Measurements from ENCODE around the gene PRICKLE3. TPM values are rescaled to one million over a fixed set of nuclear protein-coding genes. Genes with fewer than 3 reads are reported as not detected.
"Not testable (repeated sequence)": the region's sequence is repeated elsewhere in the genome, so short reads cannot be mapped to it uniquely, and the experiment has no call there.

Gene PRICKLE3
- total RNA-seq, 2 experiments from 2014 or later, result 16.3 to 16.7 TPM

DNA sequence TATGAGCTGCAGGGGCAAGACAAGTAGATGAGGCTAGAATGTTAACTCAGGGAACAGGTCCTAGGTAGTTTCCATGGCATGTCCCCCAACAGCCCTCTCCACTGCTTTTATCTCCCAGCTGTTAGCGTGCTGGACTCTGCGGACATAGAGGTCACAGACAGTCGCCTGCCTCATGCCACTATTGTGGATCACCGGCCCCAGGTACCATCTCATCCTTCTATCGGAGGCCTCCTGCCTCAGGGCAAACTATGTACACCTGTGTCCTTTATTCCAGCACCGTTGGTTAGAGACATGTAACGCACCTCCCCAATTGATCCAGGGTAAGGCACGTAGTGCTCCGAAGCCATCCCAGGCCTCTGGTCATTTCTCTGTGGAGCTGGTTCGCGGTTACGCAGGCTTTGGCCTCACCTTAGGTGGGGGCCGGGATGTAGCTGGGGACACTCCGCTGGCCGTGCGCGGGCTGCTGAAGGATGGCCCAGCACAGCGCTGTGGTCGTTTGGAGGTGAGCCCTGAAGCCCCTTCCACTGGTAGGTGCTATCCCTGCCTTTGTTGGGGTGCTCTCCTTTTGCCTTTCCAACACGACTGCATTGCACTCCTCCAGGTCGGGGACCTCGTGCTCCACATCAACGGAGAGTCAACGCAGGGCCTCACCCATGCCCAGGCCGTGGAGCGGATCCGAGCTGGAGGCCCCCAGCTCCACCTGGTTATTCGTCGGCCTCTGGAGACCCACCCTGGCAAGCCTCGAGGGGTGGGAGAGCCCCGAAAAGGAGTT lies 21.4 kb downstream of the PRICKLE3 start:
- Mint-ChIP-seq H3K27ac (no peak overlapping the region), H3K27me3 (no peaks in the 10 kb centered on the region), H3K4me3 (no peak overlapping the region), H3K4me1 (peaks cover 31% of the 10 kb centered on the region), H3K36me3 (no peaks in the 10 kb centered on the region), H3K9me3 (no peaks in the 10 kb centered on the region)
- no peak for DNase-seq

DNA sequence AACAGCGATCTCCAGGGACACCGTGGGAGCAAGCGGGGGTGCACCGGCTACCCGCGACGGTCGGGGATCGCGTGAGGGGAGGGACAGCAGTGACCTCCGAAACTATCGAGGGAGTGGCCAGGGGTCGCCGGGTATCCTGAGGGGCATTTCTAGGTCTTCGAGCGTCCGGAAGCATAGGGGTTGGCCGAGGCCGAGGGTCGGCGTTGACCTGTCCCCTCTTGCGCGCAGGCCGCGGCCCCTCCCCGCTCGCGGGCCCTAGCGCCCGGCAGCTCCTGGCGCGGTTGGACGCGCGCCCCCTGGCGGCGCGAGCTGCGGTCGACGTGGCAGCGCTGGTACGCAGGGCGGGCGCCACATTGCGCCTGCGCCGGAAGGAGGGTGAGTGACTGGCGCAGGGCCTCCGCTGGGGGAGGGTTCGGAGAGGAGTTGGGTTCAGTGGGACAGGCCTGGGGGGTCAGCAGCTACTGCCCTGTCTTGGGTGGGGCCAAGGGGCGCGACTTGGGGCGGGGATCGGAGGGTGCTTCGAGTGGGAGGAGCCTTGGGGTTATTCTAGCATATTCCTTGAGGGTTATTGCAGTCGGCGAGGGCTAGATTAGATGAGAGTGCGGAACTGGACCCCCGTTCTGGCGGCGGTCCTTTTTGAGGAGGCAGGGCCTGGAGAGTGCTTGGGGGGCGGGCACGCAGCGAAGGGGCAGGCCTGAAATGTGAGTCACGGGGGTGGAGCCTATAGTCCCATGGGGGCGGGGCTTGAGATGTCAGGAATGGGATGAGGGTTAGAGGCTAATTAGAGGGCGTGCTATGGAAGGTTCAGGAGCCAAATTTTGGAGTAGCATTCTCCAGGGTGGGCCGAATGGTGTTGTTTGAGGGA lies 22.4 kb downstream of the PRICKLE3 start:
- H3K36me3 Mint-ChIP-seq, result no peaks in the 10 kb centered on the region
- peak; percentile 86 for DNase-seq
- H3K4me1 Mint-ChIP-seq, result peaks cover 27% of the 10 kb centered on the region
- peak overlapping the region; percentile 78 for H3K4me3 Mint-ChIP-seq
- H3K27ac Mint-ChIP-seq, result peak overlapping the region; percentile 93
- H3K9me3 Mint-ChIP-seq, result no peaks in the 10 kb centered on the region
- H3K27me3 Mint-ChIP-seq, result no peaks in the 10 kb centered on the region

DNA sequence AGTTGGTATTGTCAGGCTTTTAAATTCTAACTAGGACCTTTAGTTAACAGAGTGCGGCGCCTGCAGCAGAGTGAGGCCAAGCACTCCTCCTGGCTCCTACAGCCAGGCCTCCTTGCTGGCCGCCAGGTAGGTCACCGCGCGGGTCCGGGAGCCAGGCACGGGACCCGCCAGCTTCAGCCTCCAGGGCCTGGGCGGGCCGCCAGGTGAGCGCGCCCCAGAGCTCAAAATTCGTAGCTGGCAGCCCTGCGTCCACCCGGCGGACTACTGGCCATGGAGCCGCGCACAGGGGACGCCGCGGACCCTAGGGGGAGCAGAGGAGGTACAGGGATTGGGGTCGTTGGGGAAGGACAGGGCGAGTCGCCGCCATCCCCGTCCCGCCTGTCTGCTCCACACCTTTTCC lies 23.6 kb downstream of the PRICKLE3 start, which contains the start of gene MAGIX:
TSS of gene MAGIX (plus strand) at position 139 of the 400 bp plus-strand sequence. CDS start at position 271, 132 bp downstream.
- H3K36me3 Mint-ChIP-seq, result no peaks in the 10 kb centered on the region
- H3K4me3 Mint-ChIP-seq, result peak within 1 kb of the TSS; percentile 60
- H3K4me1 Mint-ChIP-seq, result peaks cover 23% of the 10 kb centered on the region
- no peaks in the 10 kb centered on the region for H3K9me3 Mint-ChIP-seq
- no peaks in the 10 kb centered on the region for H3K27me3 Mint-ChIP-seq
- no peak for DNase-seq
- no peak within 1 kb of the TSS for H3K27ac Mint-ChIP-seq

DNA sequence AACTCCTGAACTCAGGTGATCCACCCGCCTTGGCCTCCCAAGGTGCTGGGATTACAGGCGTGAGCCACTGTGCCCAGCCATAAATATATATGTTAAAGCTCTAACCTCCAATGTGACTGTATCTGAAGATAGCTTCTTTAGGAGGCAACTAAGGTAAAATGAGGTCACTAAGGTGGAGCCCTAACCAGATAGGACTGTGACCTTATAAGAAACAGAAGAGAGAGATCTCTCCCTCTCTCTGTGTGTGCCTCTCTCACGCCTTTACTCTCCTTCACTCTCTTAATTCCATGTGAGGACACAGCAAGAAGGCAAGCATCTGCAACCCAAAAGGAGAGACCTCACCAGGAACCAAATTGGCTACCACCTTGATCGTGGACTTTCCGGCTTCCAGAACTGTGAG lies 24.5 kb downstream of the PRICKLE3 start:
- H3K9me3 Mint-ChIP-seq, result no peaks in the 10 kb centered on the region
- H3K27ac Mint-ChIP-seq, result no peak overlapping the region
- peaks cover 18% of the 10 kb centered on the region for H3K4me1 Mint-ChIP-seq
- no peaks in the 10 kb centered on the region for H3K36me3 Mint-ChIP-seq
- no peaks in the 10 kb centered on the region for H3K27me3 Mint-ChIP-seq
- H3K4me3 Mint-ChIP-seq, result no peak overlapping the region
- no peak for DNase-seq

DNA sequence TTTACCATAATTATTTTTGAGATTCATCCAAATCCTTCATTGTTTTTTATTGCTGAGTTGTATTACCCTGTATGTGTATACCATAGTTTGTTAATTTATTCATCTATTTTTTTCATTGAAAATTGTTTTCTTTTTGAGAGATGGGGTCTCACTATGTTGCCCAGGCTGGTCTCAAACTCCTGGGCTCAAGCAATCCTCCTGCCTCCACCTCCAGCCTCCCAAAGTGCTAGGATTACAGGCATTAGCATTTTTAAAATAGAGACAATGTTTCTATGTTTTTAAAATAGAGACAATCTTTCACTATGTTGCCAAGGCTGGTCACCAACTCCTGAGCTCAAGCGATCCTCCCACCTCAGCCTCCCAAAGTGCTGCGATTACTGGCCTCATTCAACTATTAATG lies 25.3 kb downstream of the PRICKLE3 start:
- DNase-seq, result no peak
- no peak overlapping the region for H3K27ac Mint-ChIP-seq
- no peak overlapping the region for H3K4me3 Mint-ChIP-seq

DNA sequence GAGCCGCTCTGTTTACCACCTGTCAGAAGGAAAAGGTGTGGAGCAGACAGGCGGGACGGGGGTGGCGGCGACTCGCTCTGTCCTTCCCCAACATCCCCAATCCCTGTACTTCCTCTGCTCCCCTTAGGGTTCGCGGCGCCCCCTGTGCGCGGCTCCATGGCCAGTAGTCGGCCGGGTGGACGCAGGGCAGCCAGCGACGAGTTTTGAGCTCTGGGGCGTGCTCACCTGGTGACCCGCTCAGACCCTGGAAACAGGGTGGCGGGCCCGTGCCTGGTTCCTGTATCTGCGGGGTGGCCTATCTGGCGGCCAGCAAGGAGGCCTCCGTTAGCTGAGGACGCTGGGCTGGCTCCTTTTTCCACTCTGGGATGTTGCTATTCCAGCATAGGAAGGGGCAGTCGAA lies 29.0 kb downstream of the PRICKLE3 start:
- H3K27me3 Mint-ChIP-seq, result no peaks in the 10 kb centered on the region
- H3K9me3 Mint-ChIP-seq, result no peaks in the 10 kb centered on the region
- DNase-seq, result no peak
- H3K27ac Mint-ChIP-seq, result peak overlapping the region; percentile 56
- H3K36me3 Mint-ChIP-seq, result no peaks in the 10 kb centered on the region
- H3K4me3 Mint-ChIP-seq, result no peak overlapping the region
- peaks cover 9% of the 10 kb centered on the region for H3K4me1 Mint-ChIP-seq

More for the DNA sequence above, 25.3 kb downstream of the PRICKLE3 start:
- Mint-ChIP-seq H3K36me3 (no peaks in the 10 kb centered on the region), H3K4me1 (peaks cover 15% of the 10 kb centered on the region), H3K27me3 (no peaks in the 10 kb centered on the region), H3K9me3 (no peaks in the 10 kb centered on the region)

DNA sequence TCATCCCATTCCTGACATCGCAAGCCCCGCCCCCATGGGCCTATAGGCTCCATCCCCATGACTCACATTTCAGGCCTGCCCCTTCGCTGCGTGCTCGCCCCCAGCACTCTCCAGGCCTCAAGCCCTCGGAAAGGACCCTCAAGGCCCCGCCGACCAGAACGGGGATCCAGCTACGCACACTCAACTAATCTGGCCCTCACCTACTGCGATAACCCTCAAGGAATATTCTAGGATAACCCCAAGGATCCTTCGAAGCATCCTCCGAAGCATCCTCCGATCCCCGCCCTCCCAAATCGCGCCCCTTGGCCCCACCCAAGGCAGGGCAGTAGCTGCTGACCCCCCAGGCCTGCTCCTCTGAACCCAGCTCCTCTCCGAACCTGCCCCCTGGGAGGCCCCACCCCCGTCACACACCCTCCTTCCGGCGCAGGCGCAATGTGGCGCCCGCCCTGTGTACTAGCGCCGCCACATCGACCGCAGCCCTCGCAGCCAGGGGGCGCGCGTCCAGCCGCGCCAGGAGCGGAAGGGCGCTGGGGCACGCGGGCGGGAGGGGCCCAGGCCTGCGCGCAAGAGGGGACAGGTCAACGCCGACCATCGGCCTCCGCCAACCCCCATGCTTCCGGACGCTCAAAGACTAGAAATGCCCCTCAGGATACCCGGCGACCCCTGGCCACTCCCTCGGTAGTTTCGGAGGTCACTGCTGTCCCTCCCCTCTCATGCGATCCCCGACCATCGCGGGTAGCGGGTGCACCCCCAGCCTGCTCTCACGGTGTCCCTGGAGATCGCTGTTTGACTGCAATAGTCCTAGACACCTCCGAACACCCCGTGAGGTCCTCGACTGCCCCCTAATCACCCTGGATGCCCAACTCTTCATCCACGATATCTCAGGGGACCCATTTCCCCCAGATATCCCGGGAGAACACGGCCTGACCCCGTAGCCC lies 30.0 kb downstream of the PRICKLE3 start:
- peaks cover 9% of the 10 kb centered on the region for H3K4me1 Mint-ChIP-seq
- peaks cover under 1% of the 10 kb centered on the region for H3K36me3 Mint-ChIP-seq
- no peaks in the 10 kb centered on the region for H3K27me3 Mint-ChIP-seq
- H3K27ac Mint-ChIP-seq, result peak overlapping the region; percentile 96
- peak; percentile 87 for DNase-seq
- H3K9me3 Mint-ChIP-seq, result no peaks in the 10 kb centered on the region
- peak overlapping the region; percentile 88 for H3K4me3 Mint-ChIP-seq

DNA sequence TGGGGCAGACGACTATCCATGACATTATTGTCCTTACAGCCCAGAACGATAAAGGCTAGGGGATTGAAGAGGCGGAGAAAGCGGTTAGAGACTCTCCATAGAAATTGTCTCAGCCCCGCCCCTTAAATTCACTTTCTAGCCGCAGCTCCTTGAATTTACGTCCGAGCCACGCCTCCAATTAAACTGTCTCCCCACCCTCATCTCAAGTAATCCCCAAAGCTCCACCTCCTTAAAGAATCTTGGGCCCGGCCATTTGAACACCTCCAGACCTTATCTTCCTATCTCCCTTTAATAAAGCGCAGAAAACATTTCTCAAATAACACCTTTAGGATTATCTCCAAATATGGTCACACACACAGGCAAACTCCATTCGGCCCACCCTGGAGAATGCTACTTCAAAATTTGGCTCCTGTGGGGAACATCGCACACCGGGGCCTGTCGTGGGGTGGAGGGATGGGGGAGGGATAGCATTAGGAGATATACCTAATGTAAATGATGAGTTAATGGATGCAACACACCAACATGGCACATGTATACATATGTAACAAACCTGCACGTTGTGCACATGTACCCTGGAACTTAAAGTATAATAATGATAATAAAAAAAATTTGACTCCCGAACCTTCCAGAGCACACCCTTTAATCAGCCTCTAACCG lies 30.8 kb downstream of the PRICKLE3 start:
- Mint-ChIP-seq H3K4me3 (peak overlapping the region; percentile 88), H3K27ac (peak overlapping the region; percentile 96), H3K27me3 (no peaks in the 10 kb centered on the region), H3K9me3 (no peaks in the 10 kb centered on the region), H3K36me3 (peaks cover 3% of the 10 kb centered on the region), H3K4me1 (peaks cover 9% of the 10 kb centered on the region)
- DNase-seq, result peak; percentile 30

DNA sequence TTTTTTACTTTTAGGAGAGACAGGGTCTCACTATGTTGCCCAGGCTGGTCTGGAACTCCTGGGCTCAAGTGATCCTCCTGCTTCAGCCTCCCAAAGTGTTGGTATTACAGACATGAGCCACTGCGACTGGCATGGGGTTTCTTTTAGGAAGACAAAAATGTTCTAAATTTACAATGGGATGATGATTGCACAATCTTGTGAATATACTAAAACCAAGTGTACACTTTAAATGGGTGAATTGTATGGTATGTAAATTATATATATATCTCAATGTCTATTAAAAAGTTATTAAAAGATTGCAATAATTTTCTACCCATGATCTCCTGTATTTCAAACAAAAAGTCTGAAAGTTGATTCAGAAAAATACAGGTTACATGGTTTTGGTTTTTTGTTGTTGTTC lies 32.7 kb downstream of the PRICKLE3 start:
- Mint-ChIP-seq H3K27me3 (no peaks in the 10 kb centered on the region), H3K4me3 (no peak overlapping the region), H3K36me3 (peaks cover 3% of the 10 kb centered on the region), H3K4me1 (peaks cover 9% of the 10 kb centered on the region), H3K27ac (no peak overlapping the region), H3K9me3 (no peaks in the 10 kb centered on the region)
- DNase-seq, result no peak

DNA sequence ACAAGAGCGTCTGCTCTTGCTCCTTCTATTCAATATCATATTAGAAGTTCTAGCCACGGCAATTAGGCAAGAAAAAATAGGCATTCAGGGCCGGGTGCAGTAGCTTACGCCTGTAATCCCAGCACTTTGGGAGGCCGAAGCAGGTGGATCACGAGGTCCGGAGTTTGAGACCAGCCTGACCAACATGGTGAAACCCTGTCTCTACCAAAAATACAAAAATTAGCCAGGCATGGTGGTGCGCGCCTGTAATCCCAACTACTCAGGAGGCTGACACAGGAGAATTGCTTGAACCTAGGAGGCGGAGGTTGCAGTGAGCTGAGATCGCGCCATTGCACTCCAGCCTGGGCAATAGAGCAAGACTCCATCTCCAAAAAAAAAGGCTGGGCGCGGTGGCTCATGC lies 36.9 kb downstream of the PRICKLE3 start:
- not testable (repeated sequence) for H3K4me1 Mint-ChIP-seq, H3K4me3 Mint-ChIP-seq, H3K27ac Mint-ChIP-seq, H3K27me3 Mint-ChIP-seq, H3K9me3 Mint-ChIP-seq, DNase-seq, H3K36me3 Mint-ChIP-seq

DNA sequence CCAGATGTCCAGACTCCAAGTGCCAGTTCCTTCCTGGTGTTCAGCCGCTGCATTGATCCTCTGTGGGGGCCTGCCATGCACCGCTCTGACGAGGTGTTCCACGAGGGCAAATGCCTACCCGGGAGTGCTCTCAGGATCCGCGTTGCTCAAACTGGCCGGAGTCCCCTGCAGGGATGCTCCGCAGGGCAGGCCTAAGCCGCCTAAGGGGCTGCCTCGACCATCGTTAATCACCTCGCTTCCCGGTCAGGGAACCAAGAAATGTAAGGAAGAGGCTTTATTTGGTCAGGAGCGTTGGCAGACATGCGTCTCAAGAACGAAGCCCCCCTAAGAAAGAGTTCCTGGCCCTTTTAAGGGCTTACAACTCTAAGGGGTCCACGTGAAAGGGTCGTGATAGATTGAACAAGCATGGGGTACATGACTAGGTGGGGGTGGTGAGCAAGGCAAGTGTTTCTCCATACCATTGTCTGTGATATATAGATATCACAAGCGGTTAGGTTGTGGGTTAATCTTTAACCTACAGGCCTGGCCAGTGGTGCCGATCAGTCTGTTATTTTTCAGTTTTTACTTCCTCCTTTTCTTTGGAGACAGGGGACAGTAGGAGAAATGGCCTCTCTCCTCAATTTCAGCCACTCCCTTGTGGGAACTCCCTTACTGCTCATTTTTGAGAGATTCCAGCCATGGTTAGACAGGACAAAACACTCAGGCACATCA lies 37.6 kb downstream of the PRICKLE3 start:
- H3K4me3 Mint-ChIP-seq, H3K9me3 Mint-ChIP-seq, DNase-seq, H3K27me3 Mint-ChIP-seq, H3K36me3 Mint-ChIP-seq, H3K27ac Mint-ChIP-seq, H3K4me1 Mint-ChIP-seq: not testable (repeated sequence)

DNA sequence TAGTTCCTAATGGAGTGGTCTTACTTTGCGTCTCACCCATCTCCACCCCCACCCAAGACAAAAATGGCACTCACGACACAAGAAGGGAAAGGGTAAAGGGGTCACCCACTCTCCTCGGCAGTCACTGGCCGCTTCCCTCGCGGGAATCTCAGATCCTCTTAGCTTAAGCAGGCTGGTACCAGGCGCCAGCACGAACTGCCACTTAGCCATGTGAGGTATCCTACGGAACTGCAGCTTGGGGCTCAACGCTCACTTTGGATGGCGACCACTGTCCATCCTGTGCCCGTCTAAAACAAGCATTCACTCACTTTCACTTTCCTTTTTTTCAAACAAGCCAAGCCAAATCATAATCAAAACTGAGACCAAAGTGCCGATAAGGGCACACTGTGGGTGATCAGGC lies 38.2 kb downstream of the PRICKLE3 start:
- Mint-ChIP-seq H3K4me3 (no peak overlapping the region), H3K27me3 (no peaks in the 10 kb centered on the region), H3K36me3 (peaks cover 3% of the 10 kb centered on the region), H3K9me3 (no peaks in the 10 kb centered on the region), H3K27ac (no peak overlapping the region), H3K4me1 (no peaks in the 10 kb centered on the region)
- no peak for DNase-seq

DNA sequence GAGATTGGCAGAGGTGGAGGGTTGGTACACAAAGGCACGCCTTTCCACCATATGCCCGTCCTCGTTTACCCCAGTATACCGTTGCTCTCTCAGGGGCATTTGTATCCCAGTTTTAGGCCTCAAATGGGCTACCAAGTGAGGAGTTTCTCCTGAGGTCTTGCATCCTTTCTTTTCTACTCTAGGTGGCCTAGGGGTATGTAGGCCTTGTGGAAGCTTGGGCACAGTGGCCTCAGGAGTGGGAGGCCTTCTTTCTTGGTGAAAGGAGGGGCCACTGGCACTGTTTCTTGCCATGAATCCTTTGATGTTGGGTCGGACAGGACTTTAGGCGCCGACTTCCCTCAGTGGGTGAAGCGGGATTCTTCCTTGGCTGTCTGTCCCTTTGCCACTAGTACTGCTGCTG lies 38.9 kb downstream of the PRICKLE3 start:
- H3K4me3 Mint-ChIP-seq, result no peak overlapping the region
- no peaks in the 10 kb centered on the region for H3K27me3 Mint-ChIP-seq
- no peaks in the 10 kb centered on the region for H3K4me1 Mint-ChIP-seq
- H3K36me3 Mint-ChIP-seq, result peaks cover 3% of the 10 kb centered on the region
- H3K27ac Mint-ChIP-seq, result no peak overlapping the region
- no peaks in the 10 kb centered on the region for H3K9me3 Mint-ChIP-seq
- no peak for DNase-seq

DNA sequence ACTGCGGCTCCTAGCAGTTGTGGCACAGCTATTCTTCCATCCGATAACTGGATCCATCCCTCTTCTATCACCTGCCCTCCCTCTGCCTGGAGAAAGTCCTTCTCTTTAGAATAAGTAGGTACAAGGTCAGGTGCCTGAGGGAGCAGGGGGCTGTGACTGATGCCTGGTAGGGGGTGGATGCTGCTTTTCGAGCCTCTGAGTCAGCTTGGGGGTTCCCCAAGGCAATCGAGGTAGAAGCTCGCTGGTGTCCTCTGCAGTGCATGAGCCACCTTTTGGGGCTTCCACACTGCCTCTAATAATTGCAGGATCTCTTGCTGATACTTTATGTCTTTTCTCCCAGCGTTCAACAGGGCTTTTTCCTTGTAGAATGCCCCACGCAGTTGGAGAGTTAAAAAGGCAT lies 43.0 kb downstream of the PRICKLE3 start:
- not testable (repeated sequence) for DNase-seq

More for the DNA sequence above, 43.0 kb downstream of the PRICKLE3 start:
- not testable (repeated sequence) for H3K9me3 Mint-ChIP-seq, H3K27me3 Mint-ChIP-seq, H3K36me3 Mint-ChIP-seq, H3K4me1 Mint-ChIP-seq, H3K4me3 Mint-ChIP-seq, H3K27ac Mint-ChIP-seq
